H9 (cell line): ENCODE results near the gene TPRX1. TPM values are rescaled to one million over a fixed set of nuclear protein-coding genes. Genes with fewer than 3 reads are reported as not detected.

Experiments
- DNase-seq: peaks from one replicate; pipeline ENCODE4 v3.0.0-alpha.2; 2017
- H2AFZ ChIP-seq: one replicate; pipeline ENCODE4 v1.6.1; 2013; ENCODE audit warnings: mild to moderate bottlenecking, low read length, control low read depth, moderate library complexity
- H2AK5ac ChIP-seq: 2 replicates; pipeline ENCODE4 v1.6.1; 2013; ENCODE audit warnings: low read length, control low read depth, mixed read lengths; ENCODE audit not compliant: insufficient read length
- H2BK120ac ChIP-seq: one replicate; pipeline ENCODE4 v1.6.1; 2013; ENCODE audit warnings: low read depth, mild to moderate bottlenecking, low read length, control low read depth, inconsistent platforms; ENCODE audit not compliant: poor library complexity, severe bottlenecking
- H2BK12ac ChIP-seq: 2 replicates; pipeline ENCODE4 v1.6.1; 2013; ENCODE audit warnings: low read length, control low read depth, mixed read lengths, low read depth; ENCODE audit not compliant: insufficient read length
- H2BK15ac ChIP-seq: 2 replicates; pipeline ENCODE4 v1.6.1; 2013; ENCODE audit warnings: low read depth, low read length, control low read depth
- H2BK20ac ChIP-seq: one replicate; pipeline ENCODE4 v1.6.1; 2013; ENCODE audit warnings: low read depth, mild to moderate bottlenecking, low read length, control low read depth, inconsistent platforms; ENCODE audit not compliant: poor library complexity, severe bottlenecking
- H2BK5ac ChIP-seq: 2 replicates; pipeline ENCODE4 v1.6.1; 2013; ENCODE audit warnings: low read length, control low read depth, mixed read lengths; ENCODE audit not compliant: insufficient read length
- H3K14ac ChIP-seq: 2 replicates; pipeline ENCODE4 v1.6.1; 2013; ENCODE audit warnings: low read length, control low read depth; ENCODE audit not compliant: insufficient read depth
- H3K18ac ChIP-seq: 2 replicates; pipeline ENCODE4 v1.6.1; 2013; ENCODE audit warnings: low read depth, mild to moderate bottlenecking, mixed read lengths, low read length, control low read depth; ENCODE audit not compliant: insufficient read length
- H3K23ac ChIP-seq: 2 replicates; pipeline ENCODE4 v1.6.1; 2013; ENCODE audit warnings: low read length, control low read depth, mixed read lengths, low read depth; ENCODE audit not compliant: insufficient read length
- H3K23me2 ChIP-seq: 2 replicates; pipeline ENCODE4 v1.6.1; 2013; ENCODE audit warnings: low read depth, mild to moderate bottlenecking, mixed read lengths, low read length, control low read depth; ENCODE audit not compliant: insufficient read length, poor library complexity, severe bottlenecking
- H3K27ac ChIP-seq: 2 replicates; pipeline ENCODE4 v1.5.1; 2013; ENCODE audit warnings: low read length, control low read depth, mixed read lengths, low read depth; ENCODE audit not compliant: insufficient read length
- H3K27me3 ChIP-seq: 2 replicates; pipeline ENCODE4 v1.6.1; 2013; ENCODE audit warnings: low read length, control low read depth, inconsistent platforms; ENCODE audit not compliant: insufficient read depth
- H3K4ac ChIP-seq: 2 replicates; pipeline ENCODE4 v1.6.1; 2013; ENCODE audit warnings: low read depth, mild to moderate bottlenecking, control low read depth, inconsistent platforms, low read length, moderate library complexity
- H3K4me1 ChIP-seq: 2 replicates; pipeline ENCODE4 v1.6.1; 2013; ENCODE audit warnings: low read length, control low read depth, inconsistent platforms; ENCODE audit not compliant: insufficient read depth
- H3K4me2 ChIP-seq: 2 replicates; pipeline ENCODE4 v1.6.1; 2013; ENCODE audit warnings: low read length, control low read depth, mixed read lengths; ENCODE audit not compliant: insufficient read length, insufficient read depth
- H3K56ac ChIP-seq: 2 replicates; pipeline ENCODE4 v1.6.1; 2013; ENCODE audit warnings: low read depth, mild to moderate bottlenecking, mixed read lengths, low read length, control low read depth; ENCODE audit not compliant: insufficient read length
- H3K79me1 ChIP-seq: 2 replicates; pipeline ENCODE4 v1.6.1; 2013; ENCODE audit warnings: low read depth, mild to moderate bottlenecking, moderate library complexity, low read length, control low read depth, inconsistent platforms; ENCODE audit not compliant: insufficient read depth, poor library complexity, severe bottlenecking
- H3K79me2 ChIP-seq: 2 replicates; pipeline ENCODE4 v1.6.1; 2013; ENCODE audit warnings: low read length, control low read depth, inconsistent platforms; ENCODE audit not compliant: insufficient read depth
- H3K9ac ChIP-seq: 2 replicates; pipeline ENCODE4 v1.6.1; 2013; ENCODE audit warnings: low read length, control low read depth, mixed read lengths; ENCODE audit not compliant: insufficient read length; ENCODE audit errors: extremely low read depth
- H3K9me3 ChIP-seq: one replicate; pipeline ENCODE4 v1.6.1; 2013; ENCODE audit warnings: low read depth, low read length, inconsistent platforms; ENCODE audit not compliant: control insufficient read depth
- H3T11ph ChIP-seq: one replicate; pipeline ENCODE4 v1.6.1; 2013; ENCODE audit warnings: mild to moderate bottlenecking, low read length, control low read depth, inconsistent platforms
- H4K20me1 ChIP-seq: one replicate; pipeline ENCODE4 v1.6.1; 2013; ENCODE audit not compliant: control insufficient read depth, insufficient read length, insufficient read depth
- H4K5ac ChIP-seq: 2 replicates; pipeline ENCODE4 v1.6.1; 2013; ENCODE audit warnings: low read depth, mild to moderate bottlenecking, mixed read lengths, low read length, control low read depth; ENCODE audit not compliant: insufficient read length
- H4K8ac ChIP-seq: replicated peaks from 2 replicates; pipeline ENCODE4 v1.6.1; 2013; ENCODE audit warnings: low read length, control low read depth, mixed read lengths, low read depth; ENCODE audit not compliant: insufficient read length
- H4K91ac ChIP-seq: 2 replicates; pipeline ENCODE4 v1.6.1; 2013; ENCODE audit warnings: low read depth, mild to moderate bottlenecking, moderate library complexity, mixed read lengths, low read length, control low read depth; ENCODE audit not compliant: insufficient read length
- H3K27ac Mint-ChIP-seq, 3 experiments: 2 replicates in 2 of 3; 3 replicates in 1 of 3; pipeline ENCODE4 v1.8.0; 2020 to 2021; ENCODE audit warnings: mixed read lengths in 3 of 3, mild to moderate bottlenecking in 1 of 3, moderate library complexity in 1 of 3
- H3K27me3 Mint-ChIP-seq: 2 replicates; pipeline ENCODE4 v1.8.0; 2021; ENCODE audit warnings: low read depth, mild to moderate bottlenecking, moderate library complexity, mixed read lengths
- H3K36me3 Mint-ChIP-seq, 3 experiments: 2 replicates in 2 of 3; 3 replicates in 1 of 3; pipeline ENCODE4 v1.8.0; 2020 to 2021; ENCODE audit warnings: low read depth in 3 of 3, mixed read lengths in 3 of 3; ENCODE audit not compliant: insufficient read depth in 1 of 3
- H3K4me1 Mint-ChIP-seq, 2 experiments: 2 replicates each; pipeline ENCODE4 v1.8.0; 2020; ENCODE audit warnings: mixed read lengths in 2 of 2
- H3K4me3 Mint-ChIP-seq, 2 experiments: 2 replicates in 1 of 2; 3 replicates in 1 of 2; pipeline ENCODE4 v1.8.0; 2020 to 2021; ENCODE audit warnings: mild to moderate bottlenecking in 2 of 2, mixed read lengths in 2 of 2, moderate library complexity in 1 of 2
- H3K9me3 Mint-ChIP-seq, 2 experiments: 2 replicates in 1 of 2; 3 replicates in 1 of 2; pipeline ENCODE4 v1.8.0; 2020; ENCODE audit warnings: mild to moderate bottlenecking in 2 of 2, mixed read lengths in 2 of 2, moderate library complexity in 1 of 2
- WGBS: extraction: QIAGEN DNeasy Blood & Tissue Kit; methylation state at CpG from one replicate; pipeline ENCODE4 v1.1.7; 2013; ENCODE audit warnings: missing lambda C conversion rate, low lambda C conversion rate, mixed read lengths; ENCODE audit not compliant: insufficient read length; ENCODE audit errors: extremely low coverage; 5-methylcytosine and 5-hydroxymethylcytosine counted together
- total RNA-seq: library from RNA; stranded (reverse); gene quantifications from 2 replicates; pipeline ENCODE4 v1.2.1, GENCODE V29; 2021
- TF ChIP-seq, protein P1 (sequence below): fragments of 200-600 bp; sonication (generic); conservative IDR thresholded peaks from 3 replicates; pipeline ENCODE4 v1.8.0; 2021; ENCODE audit warnings: antibody characterized with exemption, mild to moderate bottlenecking

The TPRX1 gene
- total RNA-seq, 1 experiment from 2014 or later: not detected

DNA sequence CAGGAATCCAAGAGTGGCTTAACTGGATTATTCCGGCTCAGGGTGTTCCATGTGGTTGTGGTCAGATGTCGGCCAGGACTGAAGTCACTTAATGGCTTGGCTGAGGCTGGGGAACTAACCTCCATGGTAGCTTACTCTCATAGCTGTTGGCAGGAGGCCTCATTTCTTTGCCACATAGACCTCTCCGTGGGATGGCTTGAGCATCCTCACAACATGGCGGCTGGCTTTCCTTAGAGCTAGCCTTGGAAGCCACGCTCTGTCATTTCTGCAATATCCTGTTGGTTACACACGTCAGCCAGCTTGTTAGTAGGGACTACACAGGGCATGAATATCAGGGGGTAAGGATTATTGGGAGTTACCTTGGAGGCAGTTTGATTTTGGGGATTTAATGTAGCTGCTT, 22.4 kb upstream of the TPRX1 start:
- Histone ChIP-seq H3K56ac (no peak overlapping the region), H3K4me1 (no peaks in the 10 kb centered on the region), H4K20me1 (no peaks in the 10 kb centered on the region), H3K4ac (no peak overlapping the region), H4K5ac (no peak overlapping the region), H2AK5ac (no peak overlapping the region), H3K9me3 (no peaks in the 10 kb centered on the region), H3K9ac (no peak overlapping the region), H3K18ac (no peak overlapping the region), H3K4me2 (no peak overlapping the region), H3T11ph (no peak overlapping the region), H2BK15ac (no peak overlapping the region), H3K27me3 (no peaks in the 10 kb centered on the region), H4K91ac (no peak overlapping the region), H3K79me2 (no peaks in the 10 kb centered on the region), H2BK120ac (no peak overlapping the region), H3K23me2 (no peaks in the 10 kb centered on the region), H3K79me1 (no peaks in the 10 kb centered on the region), H3K23ac (no peak overlapping the region), H4K8ac (no peak overlapping the region), H2AFZ (no peak overlapping the region), H2BK12ac (no peak overlapping the region), H3K14ac (no peak overlapping the region), H2BK20ac (no peak overlapping the region), H3K27ac (no peak overlapping the region), H2BK5ac (no peak overlapping the region)
- TF ChIP-seq, protein P1, sequence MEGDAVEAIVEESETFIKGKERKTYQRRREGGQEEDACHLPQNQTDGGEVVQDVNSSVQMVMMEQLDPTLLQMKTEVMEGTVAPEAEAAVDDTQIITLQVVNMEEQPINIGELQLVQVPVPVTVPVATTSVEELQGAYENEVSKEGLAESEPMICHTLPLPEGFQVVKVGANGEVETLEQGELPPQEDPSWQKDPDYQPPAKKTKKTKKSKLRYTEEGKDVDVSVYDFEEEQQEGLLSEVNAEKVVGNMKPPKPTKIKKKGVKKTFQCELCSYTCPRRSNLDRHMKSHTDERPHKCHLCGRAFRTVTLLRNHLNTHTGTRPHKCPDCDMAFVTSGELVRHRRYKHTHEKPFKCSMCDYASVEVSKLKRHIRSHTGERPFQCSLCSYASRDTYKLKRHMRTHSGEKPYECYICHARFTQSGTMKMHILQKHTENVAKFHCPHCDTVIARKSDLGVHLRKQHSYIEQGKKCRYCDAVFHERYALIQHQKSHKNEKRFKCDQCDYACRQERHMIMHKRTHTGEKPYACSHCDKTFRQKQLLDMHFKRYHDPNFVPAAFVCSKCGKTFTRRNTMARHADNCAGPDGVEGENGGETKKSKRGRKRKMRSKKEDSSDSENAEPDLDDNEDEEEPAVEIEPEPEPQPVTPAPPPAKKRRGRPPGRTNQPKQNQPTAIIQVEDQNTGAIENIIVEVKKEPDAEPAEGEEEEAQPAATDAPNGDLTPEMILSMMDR: no peak
- DNase-seq: no peak
- Mint-ChIP-seq H3K36me3 (peaks cover 0 to 2% (median 0%) of the 10 kb centered on the region in 3 experiments; a peak in 1 of 7 replicates), H3K9me3 (peaks cover 0 to 7% of the 10 kb centered on the region in 2 experiments; a peak in 3 of 5 replicates), H3K27ac (no peak overlapping the region; a peak in 1 of 7 replicates), H3K27me3 (no peaks in the 10 kb centered on the region; the same call in 1 of the 2 replicates), H3K4me1 (peaks cover 19 to 29% of the 10 kb centered on the region in 2 experiments), H3K4me3 (no peak overlapping the region; a peak in 1 of 5 replicates)
- WGBS: no CpG with 5 or more reads among the region's 6 CpGs
